GM18511 (cell line): Measurements from ENCODE around the gene FUCA1.
"Not testable (repeated sequence)": the region's sequence is repeated elsewhere in the genome, so short reads cannot be mapped to it uniquely, and the experiment has no call there.

ENCODE experiments used
- ATAC-seq: cut with Tn5 transposase; IDR thresholded peaks from one replicate; pipeline ENCODE4 v1.9.1; 2021; ENCODE audit warnings: mild to moderate bottlenecking, moderate library complexity; ENCODE audit not compliant: unreplicated experiment

FUCA1 gene

DNA sequence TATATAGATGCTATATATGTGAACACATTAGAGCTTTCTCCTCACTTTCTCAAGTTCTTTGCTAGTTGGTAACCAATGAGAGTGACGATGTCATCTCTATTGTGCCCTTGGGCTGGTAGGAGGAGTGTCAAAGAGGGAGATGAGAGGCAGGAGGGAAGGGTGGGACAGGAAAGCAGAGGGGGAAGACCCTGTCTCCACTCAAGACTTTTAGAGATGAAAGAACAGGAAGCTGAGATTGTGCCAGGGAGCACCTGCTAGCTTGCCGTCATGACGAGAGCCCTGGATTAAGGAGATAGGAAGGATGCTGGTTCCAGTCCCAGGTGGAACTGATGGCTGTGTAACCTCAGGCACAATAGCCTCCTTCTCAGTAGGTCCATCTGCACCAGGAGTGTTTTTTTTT lies 28.4 kb upstream of the FUCA1 start:
- no peak for ATAC-seq

DNA sequence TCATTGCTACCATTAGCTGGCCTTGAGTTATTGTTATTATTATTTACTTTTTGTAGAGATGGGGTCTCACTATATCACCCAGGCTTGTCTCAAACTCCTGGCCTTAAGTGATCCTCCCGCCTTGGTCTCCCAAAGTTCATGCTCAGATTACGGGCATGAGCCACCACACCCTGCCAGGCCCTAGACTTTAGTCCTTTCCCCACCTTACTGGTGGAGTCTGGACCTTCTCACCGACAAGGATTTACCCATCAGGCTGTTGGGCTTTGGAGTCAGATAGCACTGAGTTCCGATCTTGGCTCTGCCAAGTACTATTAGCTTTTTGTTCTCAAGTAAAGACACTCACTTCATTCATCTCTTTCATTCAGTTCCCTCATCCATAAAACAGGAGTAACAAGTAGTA lies 27.9 kb upstream of the FUCA1 start:
- no peak for ATAC-seq

DNA sequence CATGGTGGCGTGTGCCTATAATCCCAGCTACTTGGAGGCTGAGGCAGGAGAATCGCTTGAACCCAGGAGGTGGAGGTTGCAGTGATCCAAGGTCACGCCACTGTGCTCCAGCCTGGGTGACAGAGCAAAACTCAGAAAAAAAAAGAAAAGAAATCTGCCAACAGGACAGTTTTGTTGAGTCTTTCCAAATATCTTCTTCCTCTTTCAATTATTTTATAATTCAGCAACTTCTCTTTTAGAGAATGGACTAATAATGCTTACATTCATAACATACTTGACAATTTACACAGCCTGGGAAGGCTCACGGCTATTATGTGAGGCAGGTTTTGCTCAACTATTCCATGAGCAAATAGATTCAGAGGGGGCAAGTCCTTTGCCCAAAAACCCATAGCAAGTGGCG lies 27.0 kb upstream of the FUCA1 start:
- no peak for ATAC-seq

DNA sequence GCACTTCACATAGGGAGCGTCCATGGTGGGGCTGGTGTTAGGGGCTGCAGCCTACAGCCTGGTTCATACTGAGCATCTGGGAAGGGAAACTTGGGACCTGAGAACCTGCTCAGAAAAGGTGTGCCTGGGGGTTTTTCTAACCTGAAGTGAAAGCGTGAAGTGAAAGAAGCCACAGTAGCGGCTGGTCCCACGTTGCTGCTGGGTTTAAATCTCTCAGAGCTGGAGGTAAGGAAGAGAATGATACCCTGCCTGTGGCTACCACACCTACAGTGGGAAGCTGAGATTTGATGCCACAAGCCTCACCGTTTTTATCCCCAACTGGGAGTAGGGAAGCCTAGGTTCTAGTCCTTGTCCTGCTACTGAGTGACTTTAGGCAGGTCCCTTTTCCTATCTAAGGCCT lies 21.0 kb upstream of the FUCA1 start:
- no peak for ATAC-seq

DNA sequence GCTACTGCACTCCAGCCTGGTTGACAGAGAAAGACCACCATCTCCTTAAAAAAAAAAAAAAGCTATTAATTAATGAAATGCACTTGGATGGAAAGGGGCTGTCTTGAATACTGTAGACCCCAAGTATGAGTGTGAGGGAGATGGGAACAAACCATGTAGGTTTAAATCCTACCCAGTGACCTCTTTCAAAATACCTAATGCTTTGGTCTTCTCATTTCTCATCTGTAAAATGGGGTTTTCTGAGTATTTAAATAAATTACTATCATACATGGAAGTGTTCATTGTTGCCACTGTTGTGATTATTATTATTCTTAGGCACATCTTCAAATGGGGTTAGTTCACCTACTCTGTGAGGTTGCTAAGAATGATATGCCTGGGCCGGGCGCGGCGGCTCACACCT lies 17.1 kb upstream of the FUCA1 start:
- no peak for ATAC-seq

DNA sequence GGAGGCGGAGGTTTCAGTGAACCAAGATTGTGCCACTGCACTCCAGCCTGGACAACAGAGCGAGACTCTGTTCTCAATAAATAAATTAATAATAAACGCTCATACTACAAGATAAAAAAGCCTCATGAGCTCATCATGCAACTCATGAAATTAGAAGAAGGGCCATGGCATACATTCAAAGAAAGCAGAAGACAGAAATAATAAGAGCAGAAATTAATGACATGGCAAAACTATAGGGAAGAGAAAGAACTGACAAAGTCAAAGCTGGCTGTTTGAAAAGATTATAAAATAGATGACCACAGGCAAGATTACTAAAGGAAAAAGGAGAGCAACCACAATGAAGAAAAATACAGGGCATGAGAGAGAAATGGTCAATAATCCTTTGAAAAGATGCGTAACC lies 14.7 kb upstream of the FUCA1 start:
- no peak for ATAC-seq

DNA sequence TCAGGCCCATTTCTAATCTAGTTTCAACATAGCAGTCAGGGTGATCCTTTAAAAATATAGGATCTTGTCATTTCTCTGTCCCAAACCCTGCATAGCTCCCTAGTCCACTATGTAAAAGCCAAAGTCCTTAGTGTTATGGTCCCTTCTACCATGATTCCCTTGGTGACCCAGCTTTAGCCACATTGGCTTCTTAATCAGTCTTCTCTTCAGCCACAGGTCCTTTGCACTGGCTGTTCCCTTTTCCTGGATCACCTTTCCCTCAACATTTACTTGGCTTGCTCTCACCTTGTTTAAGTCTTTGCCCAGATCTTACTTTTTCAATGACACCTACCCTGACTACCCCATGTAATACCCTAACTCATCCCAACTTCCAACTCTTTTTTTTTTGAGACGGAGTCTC lies 11.7 kb upstream of the FUCA1 start:
- no peak for ATAC-seq

DNA sequence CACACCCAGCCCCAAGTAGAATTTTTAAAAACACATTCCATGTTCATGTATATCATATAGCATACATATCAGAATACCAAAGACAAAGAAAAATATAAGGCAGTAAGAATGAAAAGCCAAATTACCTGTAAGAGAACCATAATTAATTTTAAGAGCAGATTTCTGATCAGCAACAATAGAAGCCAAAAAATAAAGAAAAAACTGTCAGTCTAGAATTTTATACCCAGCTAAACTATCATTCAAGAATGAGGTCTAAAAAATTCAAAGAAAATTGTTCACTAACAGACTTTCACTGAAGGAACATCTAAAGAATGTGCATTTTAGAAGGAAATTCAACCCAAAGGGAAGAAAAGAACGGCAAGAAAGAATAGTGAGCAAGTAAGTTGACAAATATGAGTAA lies 10.6 kb upstream of the FUCA1 start:
- no peak for ATAC-seq

DNA sequence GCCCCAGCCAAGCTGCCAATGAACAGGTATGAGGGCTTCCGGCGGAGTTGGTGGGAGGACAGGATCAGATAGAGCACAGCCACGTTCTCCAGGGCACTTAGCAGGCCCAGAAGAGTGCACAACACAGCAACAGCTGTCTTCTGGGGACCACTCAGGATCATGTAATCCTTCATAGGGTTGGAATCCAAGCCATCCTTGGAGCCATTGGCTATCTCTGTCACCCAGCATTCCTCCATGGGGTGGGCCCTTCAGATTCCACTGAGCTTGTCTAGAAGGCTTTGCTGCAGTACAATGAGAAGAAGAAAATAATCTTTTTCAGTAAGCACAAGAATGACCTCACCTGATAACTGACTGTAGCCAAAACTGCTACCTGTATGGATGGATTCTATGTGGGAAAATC lies 7.3 kb upstream of the FUCA1 start:
- ATAC-seq: no peak

DNA sequence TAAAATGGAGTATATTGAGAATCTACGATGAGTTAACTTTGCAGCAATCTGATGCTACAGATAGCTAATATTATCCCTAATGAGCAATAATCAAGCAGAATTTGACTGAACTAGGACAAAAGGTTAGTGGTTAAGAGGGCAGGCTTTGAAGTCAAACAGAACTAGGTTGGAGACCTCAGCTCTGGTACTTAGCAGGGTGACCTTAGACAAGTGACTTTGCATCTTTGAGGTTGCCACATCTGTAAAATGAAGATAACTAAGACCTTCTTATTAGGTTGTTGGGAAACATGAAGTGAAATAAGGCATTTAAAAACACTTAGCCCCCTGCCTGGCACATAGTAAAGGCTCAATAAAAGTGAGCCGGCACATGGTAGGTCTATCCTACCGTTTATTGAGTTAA lies 4.3 kb upstream of the FUCA1 start:
- ATAC-seq: no peak

DNA sequence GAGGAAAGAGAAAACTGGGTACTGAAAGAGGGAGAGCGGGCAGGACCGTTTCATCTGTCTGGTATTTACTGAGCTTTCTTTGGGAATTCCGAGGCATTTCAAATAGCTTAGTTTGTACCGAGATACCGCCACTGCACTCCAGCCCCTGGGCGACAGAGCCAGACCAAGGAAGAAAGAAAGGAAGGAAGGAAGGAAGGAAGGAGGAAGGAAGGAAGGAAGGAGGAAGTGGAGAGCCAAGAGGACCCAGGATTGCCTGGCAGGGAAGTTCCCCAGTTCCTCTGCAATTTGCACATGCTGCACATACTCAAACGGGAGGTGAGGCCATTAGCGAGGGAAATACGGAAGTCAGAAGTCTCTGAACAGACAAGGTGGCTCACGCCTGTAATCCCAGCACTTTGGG lies 961 bp upstream of the FUCA1 start:
- ATAC-seq: no peak

DNA sequence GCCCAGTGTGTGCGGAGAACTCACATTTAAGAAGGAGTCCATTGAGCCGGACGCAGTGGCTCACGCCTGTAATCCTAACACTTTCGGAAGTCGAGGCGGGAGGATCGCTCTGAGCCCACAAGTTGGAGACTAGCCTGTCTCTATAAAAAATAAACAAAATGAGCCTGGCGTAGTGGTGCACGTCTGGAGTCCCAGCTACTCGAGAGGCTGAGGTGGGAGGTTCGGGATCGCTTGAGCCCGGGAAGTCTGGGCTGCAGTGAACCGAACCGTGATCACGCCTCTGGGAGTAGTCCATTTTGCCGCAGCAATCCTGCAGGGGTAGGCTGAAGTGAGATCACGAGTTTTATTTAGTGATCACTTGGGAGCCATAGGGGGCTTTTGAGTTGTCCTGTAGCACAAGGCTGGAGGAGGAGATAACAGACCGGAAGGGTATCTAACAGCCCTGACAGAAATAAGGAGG lies 497 bp upstream of the FUCA1 start:
- no peak for ATAC-seq

DNA sequence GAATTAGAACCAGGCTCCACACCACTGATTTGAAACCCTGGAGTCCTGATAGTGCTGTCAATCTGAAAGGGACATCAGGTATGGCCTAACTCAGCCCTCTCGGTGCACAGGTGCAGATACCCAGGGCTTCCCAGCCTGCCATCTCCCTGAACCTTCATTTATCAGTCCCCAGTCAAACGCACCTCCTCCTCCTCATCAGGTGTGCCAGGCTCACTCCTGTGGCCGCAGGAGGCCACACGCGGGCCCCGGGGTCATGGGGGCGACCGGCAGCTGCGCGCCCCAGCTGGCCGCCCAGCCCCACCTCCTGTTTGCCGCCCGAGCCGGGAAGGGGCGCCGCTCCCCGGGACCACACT lies 572 bp downstream of the FUCA1 start:
- ATAC-seq: no peak

DNA sequence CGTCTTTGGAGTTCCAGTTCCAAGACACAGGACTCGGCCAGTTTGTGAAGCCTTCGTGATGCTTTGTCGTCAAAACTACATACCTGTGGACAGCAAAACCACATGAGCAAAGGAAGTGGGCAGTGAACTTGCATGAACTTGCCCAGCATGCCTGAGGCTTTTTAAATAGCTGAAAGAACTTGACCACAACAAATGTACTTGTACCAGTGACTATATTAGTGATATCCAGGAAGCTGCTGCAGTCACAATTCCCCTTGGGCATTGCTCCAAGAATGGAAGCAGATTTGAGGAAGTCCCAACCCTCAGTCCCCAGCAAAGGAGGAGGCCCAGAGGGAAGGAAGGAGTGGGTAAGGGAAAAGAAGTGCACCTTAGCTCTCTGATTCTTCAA lies 2.6 kb downstream of the FUCA1 start:
- ATAC-seq: no peak

DNA sequence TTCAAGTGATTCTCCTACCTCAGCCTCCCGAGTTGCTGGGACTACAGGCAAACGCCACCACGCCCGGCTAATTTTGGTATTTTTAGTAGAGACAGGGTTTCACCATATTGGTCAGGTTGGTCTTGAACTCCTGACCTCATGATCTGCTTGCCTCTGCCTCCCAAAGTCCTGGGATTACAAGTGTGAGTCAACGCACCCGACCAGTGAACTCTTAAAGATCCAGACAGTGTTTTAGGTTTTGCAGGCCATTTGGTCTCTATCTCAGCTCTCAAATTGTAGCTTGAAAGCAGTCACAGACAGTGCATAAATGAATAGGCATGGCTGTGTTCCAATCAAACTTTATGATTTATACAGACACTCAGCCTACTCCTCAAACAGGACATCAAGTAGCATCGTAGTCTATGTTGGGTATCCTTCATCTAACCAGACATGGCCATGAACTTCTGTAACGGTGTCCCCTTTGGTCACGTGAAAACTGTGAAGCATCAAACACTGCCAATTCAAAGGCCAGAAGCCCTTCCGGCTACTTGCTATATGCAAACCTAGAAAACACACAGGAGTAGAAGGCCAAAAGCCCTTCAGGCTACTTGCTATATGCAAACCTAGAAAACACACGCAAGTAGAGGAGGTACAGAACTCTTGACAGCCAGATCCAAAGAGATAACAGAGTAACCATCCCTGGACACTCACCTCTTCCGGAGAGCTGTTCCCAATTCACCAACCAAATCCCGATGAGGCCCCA lies 3.1 kb downstream of the FUCA1 start:
- ATAC-seq: no peak

DNA sequence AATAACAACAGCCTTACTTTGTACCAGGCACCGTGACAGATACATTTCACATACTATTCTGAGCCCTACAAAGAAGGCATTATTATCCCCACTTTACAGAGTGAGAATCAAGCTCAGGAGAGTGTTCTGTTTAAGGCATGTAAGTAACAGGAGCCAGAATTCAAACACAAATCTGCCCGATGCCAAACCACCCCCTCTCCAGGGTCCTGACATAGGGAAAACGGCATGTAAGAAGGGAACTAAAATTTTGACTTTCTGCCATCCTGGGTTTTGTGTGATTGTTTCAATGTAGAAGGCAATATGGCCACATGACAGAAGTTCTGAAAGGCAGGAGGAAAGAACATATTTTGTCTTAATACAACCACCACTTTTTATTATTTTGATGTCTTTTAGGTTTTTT lies 5.5 kb downstream of the FUCA1 start:
- ATAC-seq: no peak

DNA sequence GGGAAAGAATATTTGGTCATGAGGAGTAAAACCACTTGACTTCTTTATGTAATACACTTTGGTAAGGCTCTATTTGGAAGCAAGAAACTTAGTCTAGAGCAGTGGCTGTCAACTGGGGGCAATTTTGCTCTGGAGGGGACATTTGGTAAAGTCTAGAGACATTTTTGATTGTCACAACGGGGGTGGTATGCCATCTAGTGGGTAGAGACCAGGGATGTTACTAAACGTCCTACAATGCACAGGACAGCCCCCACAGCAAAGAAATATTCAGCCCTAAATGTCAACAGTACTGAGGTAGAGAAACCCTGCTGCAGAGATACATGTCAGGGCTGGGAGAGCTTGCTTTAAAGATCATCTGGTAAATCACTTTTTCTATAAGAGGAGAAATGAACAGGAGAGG lies 13.5 kb downstream of the FUCA1 start:
- ATAC-seq: no peak

DNA sequence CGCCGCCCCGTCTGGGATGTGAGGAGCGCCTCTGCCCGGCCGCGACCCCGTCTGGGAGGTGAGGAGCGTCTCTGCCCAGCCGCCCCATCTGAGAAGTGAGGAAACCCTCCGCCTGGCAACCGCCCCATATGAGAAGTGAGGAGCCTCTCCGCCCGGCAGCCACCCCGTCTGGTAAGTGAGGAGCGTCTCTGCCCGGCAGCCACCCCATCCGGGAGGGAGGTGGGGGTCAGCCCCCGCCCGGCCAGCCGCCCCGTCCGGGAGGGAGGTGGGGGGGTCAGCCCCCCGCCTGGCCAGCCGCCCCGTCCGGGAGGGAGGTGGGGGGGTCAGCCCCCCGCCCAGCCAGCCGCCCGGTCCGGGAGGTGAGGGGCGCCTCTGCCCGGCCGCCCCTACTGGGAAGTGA lies 15.0 kb downstream of the FUCA1 start:
- not testable (repeated sequence) for ATAC-seq

DNA sequence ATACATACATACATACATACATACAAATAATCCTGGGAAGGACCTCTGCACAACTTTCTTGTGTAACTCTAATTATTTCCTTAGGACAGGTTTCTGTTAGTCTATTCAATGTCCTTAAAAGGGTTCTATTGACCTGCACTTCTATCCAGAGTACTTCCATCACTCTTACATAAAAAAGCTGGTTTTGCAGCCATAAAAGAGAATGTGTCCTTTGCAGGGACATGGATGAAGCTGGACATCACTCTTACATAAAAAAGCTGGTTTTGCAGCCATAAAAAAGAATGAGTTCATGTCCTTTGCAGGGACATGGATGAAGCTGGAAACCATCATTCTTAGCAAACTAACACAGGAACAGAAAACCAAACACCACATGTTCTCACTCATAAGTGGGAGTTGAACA lies 16.7 kb downstream of the FUCA1 start:
- not testable (repeated sequence) for ATAC-seq

DNA sequence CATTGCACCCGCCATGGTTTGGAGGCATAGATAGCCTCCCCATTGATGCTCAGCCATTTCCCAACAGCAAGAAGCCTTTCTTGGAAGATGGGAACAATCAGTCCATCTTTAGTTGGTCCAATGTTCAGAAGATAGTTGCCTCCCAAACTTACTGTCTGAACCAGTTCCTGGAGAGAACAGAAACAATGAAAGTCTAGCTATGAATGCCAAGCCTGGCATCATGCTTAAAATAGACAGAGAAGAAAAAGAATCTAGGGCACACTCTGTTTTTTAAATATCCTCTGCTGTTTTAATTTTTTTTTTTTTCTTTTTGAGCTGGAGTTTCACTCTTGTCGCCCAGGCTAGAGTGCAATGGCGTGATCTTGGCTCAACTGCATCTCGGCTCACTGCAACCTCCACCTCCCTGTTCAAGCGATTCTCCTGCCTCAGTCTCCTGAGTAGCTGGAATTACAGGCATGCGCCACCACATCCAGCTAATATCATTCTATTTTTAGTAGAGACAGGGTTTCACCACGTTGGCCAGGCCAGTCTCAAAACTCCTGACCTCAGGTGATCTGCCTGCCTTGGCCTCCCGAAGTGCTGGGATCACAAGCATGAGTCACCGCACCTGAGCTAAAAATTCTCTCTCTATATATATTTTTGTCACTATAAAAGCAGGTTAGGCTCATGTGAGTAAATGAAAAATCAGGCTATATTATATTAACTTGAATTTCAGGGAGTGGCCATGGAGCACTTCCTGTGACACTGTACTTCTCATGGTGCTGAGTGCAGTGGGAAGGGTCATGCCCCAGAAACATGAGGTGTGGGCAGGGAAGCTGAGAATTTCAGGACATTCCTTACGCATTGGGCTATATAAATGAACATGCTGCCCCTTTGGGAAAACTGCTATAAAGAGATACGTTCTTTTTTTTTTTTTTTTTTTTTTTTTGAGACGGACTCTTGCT lies 19.1 kb downstream of the FUCA1 start:
- no peak for ATAC-seq

DNA sequence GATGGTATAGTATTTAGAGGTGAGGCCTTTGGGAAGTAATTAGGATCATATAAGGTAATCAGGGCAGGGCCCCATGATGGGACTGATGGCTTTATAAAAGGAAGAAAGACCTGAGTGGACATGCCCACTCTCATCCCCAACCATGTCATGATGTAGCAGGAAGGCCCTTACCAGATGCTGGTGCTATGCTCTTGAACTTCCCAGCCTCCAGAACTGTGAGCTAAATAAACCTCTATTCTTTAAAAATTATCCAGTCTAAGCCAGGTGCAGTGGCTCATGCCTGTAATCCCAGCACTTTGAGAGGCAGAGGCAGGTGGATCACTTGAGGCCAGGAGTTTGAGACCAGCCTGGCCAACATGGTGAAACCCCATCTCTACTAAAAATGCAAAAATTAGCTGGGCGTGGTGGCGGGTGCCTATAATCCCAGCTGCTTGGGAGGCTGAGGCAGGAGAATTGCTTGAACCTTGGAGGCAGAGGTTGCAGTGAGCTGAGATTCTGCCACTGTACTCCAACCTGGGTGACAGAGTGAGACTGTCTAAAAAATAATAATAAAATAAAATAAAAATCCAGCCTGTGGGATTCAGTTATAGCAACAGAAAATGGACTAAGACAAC lies 20.5 kb downstream of the FUCA1 start:
- not testable (repeated sequence) for ATAC-seq

DNA sequence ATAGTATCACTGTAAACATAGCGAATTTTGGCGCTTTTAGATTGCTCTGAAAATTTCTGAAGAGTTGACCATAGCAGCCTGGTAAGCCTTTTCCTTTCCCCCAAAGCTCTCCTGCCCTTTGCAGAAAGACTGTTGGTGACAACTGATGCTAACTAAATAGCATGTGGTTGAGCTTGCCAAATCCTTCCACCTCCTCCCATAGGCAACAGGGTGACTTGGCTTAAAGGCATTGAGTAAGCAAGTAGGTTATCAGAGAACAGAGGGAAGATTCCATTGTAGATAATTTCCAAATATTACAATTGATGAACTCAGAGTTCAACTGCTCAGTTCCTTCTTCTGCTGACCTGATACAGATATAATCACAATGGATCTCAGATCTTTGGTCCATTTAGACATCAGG lies 22.9 kb downstream of the FUCA1 start:
- no peak for ATAC-seq
